Right kidney (tissue), 1 donor: ENCODE results near the gene C1GALT1.
"Not testable (repeated sequence)": the region's sequence is repeated elsewhere in the genome, so short reads cannot be mapped to it uniquely, and the experiment has no call there.

ENCODE experiments used
- DNase-seq: peaks from one replicate; pipeline ENCODE4 v3.0.0-alpha.2; 2016

C1GALT1 gene

GRCh38 chr7:7165372-7165771 is 17.0 kb upstream of the C1GALT1 start:
- no peak for DNase-seq

- DNase-seq, result no peak
Observed at GRCh38 chr7:7166318-7166717, 16.0 kb upstream of the C1GALT1 start.

GRCh38 chr7:7169296-7169695 is 13.0 kb upstream of the C1GALT1 start:
- no peak for DNase-seq

GRCh38 chr7:7173956-7174632 is 8.2 kb upstream of the C1GALT1 start:
- DNase-seq, result no peak

GRCh38 chr7:7175075-7175695 is 7.2 kb upstream of the C1GALT1 start:
- DNase-seq, result no peak

GRCh38 chr7:7176406-7177043 is 5.8 kb upstream of the C1GALT1 start:
- no peak for DNase-seq

- no peak for DNase-seq
Observed at GRCh38 chr7:7177044-7177517, 5.3 kb upstream of the C1GALT1 start.

- no peak for DNase-seq
Observed at GRCh38 chr7:7178081-7178480, 4.3 kb upstream of the C1GALT1 start.

GRCh38 chr7:7178906-7179305 is 3.4 kb upstream of the C1GALT1 start:
- no peak for DNase-seq

- DNase-seq, result no peak
Observed at GRCh38 chr7:7180725-7181449, 1.5 kb upstream of the C1GALT1 start.

GRCh38 chr7:7181519-7182155 is 707 bp upstream of the C1GALT1 start:
- DNase-seq, result no peak

GRCh38 chr7:7183061-7183837 is 905 bp downstream of the C1GALT1 start:
- DNase-seq, result no peak

- DNase-seq, result no peak
Observed at GRCh38 chr7:7183838-7184463, 1.6 kb downstream of the C1GALT1 start.

- no peak for DNase-seq
Observed at GRCh38 chr7:7185371-7185989, 3.1 kb downstream of the C1GALT1 start.

- no peak for DNase-seq
Observed at GRCh38 chr7:7188091-7188490, 5.7 kb downstream of the C1GALT1 start.

GRCh38 chr7:7188742-7189141 is 6.4 kb downstream of the C1GALT1 start:
- DNase-seq, result no peak

- DNase-seq, result no peak
Observed at GRCh38 chr7:7190142-7190541, 7.8 kb downstream of the C1GALT1 start.

GRCh38 chr7:7191137-7191536 is 8.8 kb downstream of the C1GALT1 start:
- DNase-seq, result no peak

- not testable (repeated sequence) for DNase-seq
Observed at GRCh38 chr7:7192798-7193788, 10.7 kb downstream of the C1GALT1 start.
